Sigmoid colon (tissue), 7 donors: ENCODE results near the gene SKOR2. TPM values are rescaled to one million over a fixed set of nuclear protein-coding genes. Genes with fewer than 3 reads are reported as not detected.

Experiments
- DNase-seq: peaks from one replicate; pipeline ENCODE4 v3.0.0-alpha.2; 2019
- H3K27ac ChIP-seq, 4 donors: fragments of 200-600 bp; sonication (generic); one replicate each; pipeline ENCODE4 v1.5.1; 2016 to 2019; ENCODE audit warnings: mild to moderate bottlenecking in 1 of 4
- H3K27me3 ChIP-seq, 3 donors: fragments of 200-600 bp; sonication (generic); one replicate each; pipeline ENCODE4 v1.5.1; 2019; ENCODE audit warnings: mild to moderate bottlenecking in 1 of 3
- H3K36me3 ChIP-seq, 4 donors: fragments of 200-600 bp; sonication (generic); one replicate each; pipeline ENCODE4 v1.5.1; 2016 to 2019
- H3K4me1 ChIP-seq, 4 donors: fragments of 200-600 bp; sonication (generic); one replicate each; pipeline ENCODE4 v1.5.1; 2017 to 2019
- H3K4me3 ChIP-seq, 4 donors: fragments of 200-600 bp; sonication (generic); one replicate each; pipeline ENCODE4 v1.5.1; 2017 to 2019; ENCODE audit warnings: mild to moderate bottlenecking in 2 of 4, moderate library complexity in 1 of 4
- H3K9me3 ChIP-seq, 4 donors: fragments of 200-600 bp in 3 of 4; sonication (generic) in 3 of 4; one replicate each; pipeline versions ENCODE4 v1.5.1 to v1.6.1; 2013 to 2019
- CTCF ChIP-seq, 4 experiments: fragments of 450-650 bp in 3 of 4; fragments of 200-600 bp in 1 of 4; IDR thresholded peaks; one replicate each; pipeline ENCODE4 v1.5.1; 2016 to 2019; ENCODE audit warnings: antibody characterized with exemption in 4 of 4, mild to moderate bottlenecking in 3 of 4, moderate library complexity in 2 of 4
- EP300 ChIP-seq, 4 donors: sonication (generic); formaldehyde crosslinking; IDR thresholded peaks; one replicate each; pipeline ENCODE4 v1.6.1; 2017; ENCODE audit warnings: antibody characterized with exemption in 4 of 4
- POLR2A ChIP-seq, 2 donors: fragments of 450-650 bp; IDR thresholded peaks; one replicate each; pipeline ENCODE4 v1.6.1; 2016; ENCODE audit warnings: antibody characterized with exemption in 2 of 2, mild to moderate bottlenecking in 2 of 2, moderate library complexity in 2 of 2
- POLR2AphosphoS5 ChIP-seq, 4 donors: sonication (generic); formaldehyde crosslinking; IDR thresholded peaks; one replicate each; pipeline ENCODE4 v1.6.1; 2017; ENCODE audit warnings: antibody characterized with exemption in 4 of 4
- WGBS, 2 donors: extraction: QIAGEN DNeasy Blood & Tissue Kit; methylation state at CpG; one replicate each; pipeline ENCODE4 v1.1.7; 2013; 5-methylcytosine and 5-hydroxymethylcytosine counted together
- intact Hi-C: fragments of 100-400 bp; cut with DNase I; formaldehyde crosslinking; loops from one replicate; pipeline ENCODE4 v1.15.1; 2023
- polyA plus RNA-seq, 3 donors: library from polyadenylated mRNA; stranded (reverse); fragments of 200-250 nt; gene quantifications; one replicate each; pipeline ENCODE4 v1.2.3, GENCODE V29; 2013
- total RNA-seq, 4 donors: library from RNA; depleted of rRNA; stranded (reverse); fragments of >200 nt; gene quantifications; one replicate each; pipeline ENCODE4 v1.1.0, GENCODE V29; 2016
- donor health status: healthy with polysubstance abuse.
- donor health status: Bipolar disorder and iron deficiency.
- donor health status: healthy.

SKOR2 gene
- total and polyA plus RNA-seq, 7 donors, result not detected

DNA sequence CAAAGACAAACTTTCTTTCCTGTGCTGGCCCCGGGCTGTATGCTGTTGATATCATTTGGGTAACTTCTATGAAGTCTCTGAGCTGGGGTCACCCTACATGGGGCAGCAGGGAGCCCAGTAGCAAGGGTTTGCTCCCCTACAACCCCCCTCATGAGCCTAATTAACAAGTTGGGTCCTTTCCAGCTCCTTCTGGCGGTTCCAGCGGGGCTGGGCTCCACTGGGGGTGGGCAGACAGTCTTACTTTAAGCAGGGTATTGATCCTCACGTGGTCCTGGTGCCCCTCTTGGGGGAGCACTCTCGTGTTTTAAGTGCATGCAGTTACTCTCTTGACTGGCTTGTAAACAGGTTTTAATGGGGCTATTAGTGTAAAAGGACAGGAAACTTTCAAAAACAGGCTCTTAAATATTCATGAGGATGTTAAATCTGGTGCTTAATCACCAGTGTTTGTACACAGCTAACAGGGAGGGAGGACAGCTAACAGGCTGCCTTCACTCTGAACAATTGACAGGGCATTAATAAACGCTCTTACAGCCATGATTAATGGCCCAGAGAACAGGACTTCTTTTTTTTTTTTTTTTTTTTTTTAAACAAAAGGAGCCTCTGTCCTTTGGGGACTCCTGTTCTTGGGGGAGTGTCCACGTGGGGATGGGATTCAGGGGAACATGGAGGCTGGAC lies 36.6 kb upstream of the SKOR2 start:
- 32 to 40% methylated on average over 7 of the region's 7 CpGs for WGBS, 2 donors
- DNase-seq, result no peak

GRCh38 chr18:47286776-47287410 lies 35.4 kb upstream of the SKOR2 start:
- no peaks in the 10 kb centered on the region for H3K4me1 ChIP-seq
- H3K27me3 ChIP-seq, result peaks cover 0 to 16% (median 0%) of the 10 kb centered on the region in 3 donors
- H3K9me3 ChIP-seq, result no peaks in the 10 kb centered on the region
- H3K27ac ChIP-seq, result no peak overlapping the region
- no peak for TF ChIP-seq POLR2A (IDR thresholded peaks at IDR 0.05)
- no peak for TF ChIP-seq EP300 (IDR thresholded peaks at IDR 0.05)
- no peak for TF ChIP-seq CTCF (IDR thresholded peaks at IDR 0.05)
- TF ChIP-seq POLR2AphosphoS5 (IDR thresholded peaks at IDR 0.05), result no peak
- no peak for DNase-seq
- no peaks in the 10 kb centered on the region for H3K36me3 ChIP-seq
- H3K4me3 ChIP-seq, result no peak overlapping the region
- 76 to 77% methylated on average over 4 of the region's 4 CpGs for WGBS, 2 donors
- intact Hi-C loops, result no loop called here

More for the DNA sequence above, 36.6 kb upstream of the SKOR2 start:
- Histone ChIP-seq H3K27ac (no peak overlapping the region), H3K27me3 (peaks cover 0 to 16% (median 0%) of the 10 kb centered on the region in 3 donors), H3K4me1 (no peaks in the 10 kb centered on the region), H3K9me3 (no peaks in the 10 kb centered on the region), H3K36me3 (no peaks in the 10 kb centered on the region), H3K4me3 (no peak overlapping the region)
- intact Hi-C loops, result no loop called here
- no peak for TF ChIP-seq CTCF (IDR thresholded peaks at IDR 0.05)
- no peak for TF ChIP-seq POLR2AphosphoS5 (IDR thresholded peaks at IDR 0.05)
- TF ChIP-seq POLR2A (IDR thresholded peaks at IDR 0.05), result no peak
- TF ChIP-seq EP300 (IDR thresholded peaks at IDR 0.05), result no peak

GRCh38 chr18:47285456-47285855 lies 34.0 kb upstream of the SKOR2 start:
- TF ChIP-seq POLR2AphosphoS5 (IDR thresholded peaks at IDR 0.05) (no peak), POLR2A (IDR thresholded peaks at IDR 0.05) (no peak), EP300 (IDR thresholded peaks at IDR 0.05) (no peak), CTCF (IDR thresholded peaks at IDR 0.05) (no peak)
- Histone ChIP-seq H3K27ac (no peak overlapping the region), H3K4me1 (no peaks in the 10 kb centered on the region), H3K36me3 (no peaks in the 10 kb centered on the region), H3K27me3 (peaks cover 0 to 16% (median 0%) of the 10 kb centered on the region in 3 donors), H3K9me3 (no peaks in the 10 kb centered on the region), H3K4me3 (no peak overlapping the region)
- no peak for DNase-seq
- WGBS, 2 donors, result 63 to 65% methylated on average over 7 of the region's 7 CpGs
- intact Hi-C loops, result no loop called here

DNA sequence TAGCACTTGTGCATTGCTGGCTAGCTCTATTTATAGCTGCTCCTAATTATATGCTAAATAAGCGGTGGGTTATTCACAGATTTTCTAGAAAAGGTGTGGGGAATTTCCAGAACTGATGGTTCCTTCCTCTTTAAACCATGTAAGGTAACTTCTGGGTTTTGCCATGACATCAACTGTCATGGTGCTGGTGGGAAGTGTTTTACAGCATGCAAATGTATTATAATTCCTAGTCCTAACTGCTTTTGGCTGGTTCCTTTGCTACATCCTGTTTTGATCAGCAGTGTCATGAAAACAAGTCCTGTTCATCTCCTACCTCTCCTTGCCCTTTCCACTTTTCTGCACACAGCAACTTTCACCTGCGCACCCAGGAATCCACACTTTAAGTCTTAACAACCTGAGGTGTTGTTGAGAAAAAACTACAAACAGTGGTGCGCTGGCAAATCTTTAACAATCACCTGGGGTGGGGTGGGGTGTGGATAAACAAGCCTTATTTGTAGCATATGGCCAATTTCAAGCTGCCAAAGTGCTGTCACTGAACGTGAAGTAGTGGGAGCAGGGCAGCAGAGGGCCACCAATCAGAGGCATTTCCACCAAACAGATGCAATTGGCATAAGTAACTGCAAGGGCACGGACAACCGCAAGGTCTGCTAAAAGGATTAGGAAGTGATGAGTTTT lies 33.4 kb upstream of the SKOR2 start:
- intact Hi-C loops, result no loop called here
- TF ChIP-seq POLR2A (IDR thresholded peaks at IDR 0.05) (no peak), EP300 (IDR thresholded peaks at IDR 0.05) (no peak), POLR2AphosphoS5 (IDR thresholded peaks at IDR 0.05) (no peak), CTCF (IDR thresholded peaks at IDR 0.05) (no peak)
- H3K27ac ChIP-seq, result no peak overlapping the region
- H3K4me1 ChIP-seq, result no peaks in the 10 kb centered on the region
- no peaks in the 10 kb centered on the region for H3K9me3 ChIP-seq
- no peak for DNase-seq
- WGBS, 2 donors, result 50 to 59% methylated on average over 6 of the region's 6 CpGs
- no peak overlapping the region for H3K4me3 ChIP-seq
- H3K27me3 ChIP-seq, result peaks cover 0 to 14% (median 0%) of the 10 kb centered on the region in 3 donors
- no peaks in the 10 kb centered on the region for H3K36me3 ChIP-seq
